Natural killer cell (primary cell): ENCODE results near the gene ZNF575. TPM values are rescaled to one million over a fixed set of nuclear protein-coding genes. Genes with fewer than 3 reads are reported as not detected.

Experiments
- ATAC-seq, 3 donors: fragments of 150-1000 bp in 2 of 3; fragments of 200-7000 bp in 1 of 3; cut with Tn5 transposase; 1 replicate in 1 of 3; 2 replicates in 2 of 3; pipeline ENCODE4 v1.10.0; 2021; ENCODE audit warnings: mild to moderate bottlenecking in 2 of 3, moderate library complexity in 2 of 3
- DNase-seq, 2 donors: peaks; one replicate each; pipeline versions ENCODE4 v3.0.0 to v3.0.0-alpha.2; 2013 to 2021; ENCODE audit warnings: mixed read lengths in 1 of 2
- H3K27ac ChIP-seq: one replicate; pipeline ENCODE4 v1.5.1; 2013; ENCODE audit warnings: mild to moderate bottlenecking, low read length
- H3K27me3 ChIP-seq: one replicate; pipeline ENCODE4 v1.6.1; 2013; ENCODE audit warnings: low read length; ENCODE audit not compliant: control insufficient read depth, insufficient read depth
- H3K36me3 ChIP-seq: one replicate; pipeline ENCODE4 v1.6.1; 2013; ENCODE audit warnings: low read length; ENCODE audit not compliant: control insufficient read depth, insufficient read depth
- H3K4me1 ChIP-seq: one replicate; pipeline ENCODE4 v1.6.1; 2013; ENCODE audit warnings: low read length; ENCODE audit not compliant: control insufficient read depth, insufficient read depth
- H3K4me3 ChIP-seq: one replicate; pipeline ENCODE4 v1.5.1; 2013; ENCODE audit warnings: low read length
- H3K9me3 ChIP-seq: one replicate; pipeline ENCODE4 v1.6.1; 2013; ENCODE audit warnings: low read length; ENCODE audit not compliant: control insufficient read depth, insufficient read depth
- H3K27ac Mint-ChIP-seq, 2 donors: one replicate each; pipeline ENCODE4 v1.8.0; 2022; ENCODE audit warnings: mild to moderate bottlenecking in 2 of 2, mixed read lengths in 2 of 2, moderate library complexity in 1 of 2
- H3K27me3 Mint-ChIP-seq, 2 donors: one replicate each; pipeline ENCODE4 v1.8.0; 2022; ENCODE audit warnings: low read depth in 2 of 2, mixed read lengths in 2 of 2
- H3K36me3 Mint-ChIP-seq: one replicate; pipeline ENCODE4 v1.8.0; 2022; ENCODE audit warnings: mixed read lengths
- H3K4me1 Mint-ChIP-seq, 2 donors: one replicate each; pipeline ENCODE4 v1.8.0; 2022; ENCODE audit warnings: mixed read lengths in 2 of 2
- H3K4me3 Mint-ChIP-seq: one replicate; pipeline ENCODE4 v1.8.0; 2022; ENCODE audit warnings: mild to moderate bottlenecking, moderate library complexity, mixed read lengths
- H3K9me3 Mint-ChIP-seq, 2 donors: one replicate each; pipeline ENCODE4 v1.8.0; 2022; ENCODE audit warnings: mixed read lengths in 2 of 2
- WGBS: methylation state at CpG from one replicate; pipeline ENCODE4 v1.1.7; 2013; ENCODE audit warnings: missing lambda C conversion rate; ENCODE audit not compliant: insufficient coverage; 5-methylcytosine and 5-hydroxymethylcytosine counted together
- intact Hi-C: fragments of 100-400 bp; cut with micrococcal nuclease; formaldehyde crosslinking; loops from one replicate; pipeline ENCODE4 v1.14.2; 2022
- total RNA-seq, 4 donors: library from RNA; stranded (reverse); fragments of 120-200 nt in 1 of 4; gene quantifications; one replicate each; pipeline versions ENCODE4 v1.2.3 to v1.2.4, GENCODE V29; 2013 to 2022
- TF ChIP-seq, protein P1 (sequence below): fragments of 200-600 bp; IDR thresholded peaks from one replicate; pipeline ENCODE4 v1.8.0; 2022; ENCODE audit warnings: antibody characterized with exemption

ZNF575 gene
- total RNA-seq, 3 donors from 2014 or later (not counting 1 experiment from before 2014, with no cell fraction given), result 1.9 to 5.4 (median 3.9) TPM

DNA sequence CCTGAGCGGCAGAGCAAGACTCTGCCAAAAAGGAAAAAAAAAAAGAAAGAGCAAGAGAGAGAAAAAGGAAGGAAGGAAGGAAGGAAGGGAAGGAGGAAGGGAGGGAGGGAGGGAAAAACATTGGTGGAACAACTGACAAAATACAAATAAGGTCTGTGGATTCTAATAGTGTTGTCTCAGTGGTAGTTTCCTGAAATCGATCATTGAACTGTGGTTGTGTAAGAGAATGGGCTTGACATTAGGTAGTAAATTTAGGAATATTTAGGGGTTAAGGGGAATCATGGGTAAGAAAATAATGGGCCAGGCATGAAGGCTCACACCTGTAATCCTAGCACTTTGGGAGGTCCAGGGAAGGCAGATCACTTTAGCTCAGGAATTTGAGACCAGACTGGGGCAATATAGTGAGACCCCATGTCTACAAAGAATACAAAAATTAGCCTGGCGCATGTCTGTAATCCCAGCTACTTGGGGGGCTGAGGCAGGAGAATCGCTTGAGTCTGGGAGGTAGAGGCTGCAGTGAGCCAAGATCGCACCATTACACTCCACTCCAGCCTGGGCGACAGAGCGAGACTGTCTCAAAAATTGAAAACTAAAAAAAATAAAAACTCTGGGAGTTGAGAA is 42.9 kb upstream of the ZNF575 start:
- TF ChIP-seq, protein P1, sequence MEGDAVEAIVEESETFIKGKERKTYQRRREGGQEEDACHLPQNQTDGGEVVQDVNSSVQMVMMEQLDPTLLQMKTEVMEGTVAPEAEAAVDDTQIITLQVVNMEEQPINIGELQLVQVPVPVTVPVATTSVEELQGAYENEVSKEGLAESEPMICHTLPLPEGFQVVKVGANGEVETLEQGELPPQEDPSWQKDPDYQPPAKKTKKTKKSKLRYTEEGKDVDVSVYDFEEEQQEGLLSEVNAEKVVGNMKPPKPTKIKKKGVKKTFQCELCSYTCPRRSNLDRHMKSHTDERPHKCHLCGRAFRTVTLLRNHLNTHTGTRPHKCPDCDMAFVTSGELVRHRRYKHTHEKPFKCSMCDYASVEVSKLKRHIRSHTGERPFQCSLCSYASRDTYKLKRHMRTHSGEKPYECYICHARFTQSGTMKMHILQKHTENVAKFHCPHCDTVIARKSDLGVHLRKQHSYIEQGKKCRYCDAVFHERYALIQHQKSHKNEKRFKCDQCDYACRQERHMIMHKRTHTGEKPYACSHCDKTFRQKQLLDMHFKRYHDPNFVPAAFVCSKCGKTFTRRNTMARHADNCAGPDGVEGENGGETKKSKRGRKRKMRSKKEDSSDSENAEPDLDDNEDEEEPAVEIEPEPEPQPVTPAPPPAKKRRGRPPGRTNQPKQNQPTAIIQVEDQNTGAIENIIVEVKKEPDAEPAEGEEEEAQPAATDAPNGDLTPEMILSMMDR, result no peak
- no peak overlapping the region for H3K4me3 ChIP-seq
- H3K4me1 ChIP-seq, result peaks cover 11% of the 10 kb centered on the region
- H3K27ac Mint-ChIP-seq, result no peak overlapping the region
- ATAC-seq (no peak), DNase-seq (no peak)
- no peaks in the 10 kb centered on the region for H3K27me3 ChIP-seq
- no peaks in the 10 kb centered on the region for H3K9me3 Mint-ChIP-seq
- H3K27me3 Mint-ChIP-seq, result no peaks in the 10 kb centered on the region
- H3K4me1 Mint-ChIP-seq, result no peaks in the 10 kb centered on the region
- no peak overlapping the region for H3K27ac ChIP-seq
- WGBS, result 96% methylated on average over 7 of the region's 7 CpGs
- H3K4me3 Mint-ChIP-seq, result no peak overlapping the region
- no peaks in the 10 kb centered on the region for H3K9me3 ChIP-seq
- intact Hi-C loops, result no loop called here
- H3K36me3 Mint-ChIP-seq, result no peaks in the 10 kb centered on the region
- peaks cover under 1% of the 10 kb centered on the region for H3K36me3 ChIP-seq

DNA sequence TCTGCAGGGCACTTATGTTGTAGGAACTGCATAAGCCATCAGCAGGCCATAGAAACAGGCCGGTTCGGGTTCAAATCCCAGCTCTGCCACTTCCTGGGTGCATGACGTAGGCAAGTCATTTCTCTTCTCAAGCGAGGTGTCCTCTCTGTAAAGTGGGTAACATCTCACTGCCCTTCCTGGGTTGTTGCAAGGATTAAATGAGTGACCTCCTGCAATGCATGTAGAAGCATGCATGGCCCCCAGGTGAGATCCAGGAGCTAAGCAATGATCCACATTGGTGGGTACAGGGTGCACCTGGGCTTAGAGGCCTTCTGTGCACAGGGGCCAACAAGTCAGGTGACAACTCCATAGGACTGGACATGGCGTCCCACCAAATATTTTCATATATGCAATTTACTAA is 42.2 kb upstream of the ZNF575 start:
- Mint-ChIP-seq H3K27ac (no peak overlapping the region), H3K27me3 (no peaks in the 10 kb centered on the region), H3K4me1 (no peaks in the 10 kb centered on the region), H3K36me3 (no peaks in the 10 kb centered on the region), H3K4me3 (no peak overlapping the region), H3K9me3 (no peaks in the 10 kb centered on the region)
- no peaks in the 10 kb centered on the region for H3K9me3 ChIP-seq
- H3K27ac ChIP-seq, result no peak overlapping the region
- DNase-seq, result no peak
- TF ChIP-seq, protein P1, result no peak
- ATAC-seq, result no peak
- no peak overlapping the region for H3K4me3 ChIP-seq
- H3K36me3 ChIP-seq, result peaks cover 6% of the 10 kb centered on the region
- WGBS, result 74% methylated on average over 5 of the region's 5 CpGs
- H3K4me1 ChIP-seq, result peaks cover 11% of the 10 kb centered on the region
- H3K27me3 ChIP-seq, result no peaks in the 10 kb centered on the region
- intact Hi-C loops, result no loop called here

DNA sequence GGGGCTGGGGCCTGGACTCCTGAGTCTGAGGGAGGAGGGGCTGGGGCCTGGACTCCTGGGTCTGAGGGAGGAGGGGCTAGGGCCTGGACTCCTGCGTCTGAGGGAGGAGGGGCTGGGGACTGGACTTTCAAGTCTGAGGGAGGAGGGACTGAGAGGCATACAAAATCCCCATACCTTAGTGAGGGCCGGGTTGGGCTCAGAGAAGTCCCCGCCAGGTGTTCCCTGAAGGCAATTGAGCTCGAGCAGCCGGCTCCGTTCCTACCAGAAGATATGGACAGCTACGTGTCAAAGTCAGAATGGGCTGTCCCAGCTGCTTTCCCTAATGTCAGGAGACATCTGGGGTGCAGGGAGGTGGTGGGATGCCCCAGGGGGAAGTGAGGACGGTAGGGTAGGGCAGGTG is 37.9 kb upstream of the ZNF575 start:
- Mint-ChIP-seq H3K4me1 (peaks cover 0 to 5% of the 10 kb centered on the region in 2 donors), H3K27me3 (no peaks in the 10 kb centered on the region), H3K4me3 (no peak overlapping the region), H3K27ac (no peak overlapping the region), H3K36me3 (no peaks in the 10 kb centered on the region), H3K9me3 (no peaks in the 10 kb centered on the region)
- no peaks in the 10 kb centered on the region for H3K9me3 ChIP-seq
- H3K4me1 ChIP-seq, result no peaks in the 10 kb centered on the region
- TF ChIP-seq, protein P1, result no peak
- DNase-seq, result no peak
- WGBS, result 93% methylated on average over 8 of the region's 8 CpGs
- H3K27me3 ChIP-seq, result no peaks in the 10 kb centered on the region
- no peak overlapping the region for H3K27ac ChIP-seq
- no peak for ATAC-seq
- H3K36me3 ChIP-seq, result peaks cover 10% of the 10 kb centered on the region
- no peak overlapping the region for H3K4me3 ChIP-seq
- intact Hi-C loops, result no loop called here

DNA sequence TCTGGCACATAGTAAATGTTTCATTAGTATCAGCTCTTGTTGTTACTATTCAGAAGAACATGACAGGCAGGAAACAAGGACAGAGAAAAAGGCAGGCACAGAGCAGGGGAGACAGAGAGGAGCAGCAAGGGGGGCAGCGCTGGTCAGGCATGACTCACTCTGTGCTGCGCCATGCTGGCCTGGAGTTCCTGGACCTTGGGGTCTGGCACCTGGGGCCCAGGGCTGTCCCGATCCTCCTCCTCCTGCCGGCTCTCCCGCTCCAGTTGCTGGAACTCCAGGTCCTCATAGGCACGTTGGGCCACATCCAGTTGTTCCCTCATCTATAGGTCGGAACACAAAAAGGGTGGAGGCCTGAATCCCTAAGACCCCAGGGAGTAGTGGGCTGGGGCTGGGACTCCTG is 36.0 kb upstream of the ZNF575 start:
- H3K36me3 Mint-ChIP-seq, result no peaks in the 10 kb centered on the region
- H3K27ac Mint-ChIP-seq, result no peak overlapping the region
- Histone ChIP-seq H3K9me3 (no peaks in the 10 kb centered on the region), H3K27me3 (no peaks in the 10 kb centered on the region), H3K36me3 (peaks cover 10% of the 10 kb centered on the region), H3K27ac (no peak overlapping the region), H3K4me3 (no peak overlapping the region), H3K4me1 (no peaks in the 10 kb centered on the region)
- no peaks in the 10 kb centered on the region for H3K27me3 Mint-ChIP-seq
- peaks cover 0 to 5% of the 10 kb centered on the region in 2 donors for H3K4me1 Mint-ChIP-seq
- no peaks in the 10 kb centered on the region for H3K9me3 Mint-ChIP-seq
- no peak overlapping the region for H3K4me3 Mint-ChIP-seq
- 94% methylated on average over 7 of the region's 7 CpGs for WGBS
- TF ChIP-seq, protein P1, result no peak
- DNase-seq (no peak), ATAC-seq (no peak)
- intact Hi-C loops, result no loop called here
